Activated T-cell treated with anti-CD3 and anti-CD28 coated beads, Interleukin-2, amount 50 U/mL, for 4 hours (primary cell): Measurements from ENCODE around the gene FBN2. TPM values are rescaled to one million over a fixed set of nuclear protein-coding genes. Genes with fewer than 3 reads are reported as not detected.

Experiments used
- ATAC-seq, 2 donors: fragments of 200-7000 bp; cut with Tn5 transposase; one replicate each; pipeline ENCODE4 v1.10.0; 2021
- DNase-seq: peaks from one replicate; pipeline ENCODE4 v3.0.0-alpha.2; 2020
- H3K27me3 Mint-ChIP-seq: one replicate; pipeline ENCODE4 v1.8.0; 2021; ENCODE audit warnings: low read depth, mixed read lengths
- H3K36me3 Mint-ChIP-seq: one replicate; pipeline ENCODE4 v1.8.0; 2022; ENCODE audit warnings: mixed read lengths; ENCODE audit not compliant: insufficient read depth
- H3K4me1 Mint-ChIP-seq: one replicate; pipeline ENCODE4 v1.8.0; 2021; ENCODE audit warnings: low read depth, mixed read lengths
- H3K4me3 Mint-ChIP-seq: one replicate; pipeline ENCODE4 v1.8.0; 2021; ENCODE audit warnings: mild to moderate bottlenecking, moderate library complexity, mixed read lengths
- H3K9me3 Mint-ChIP-seq: one replicate; pipeline ENCODE4 v1.8.0; 2021; ENCODE audit warnings: mixed read lengths
- total RNA-seq, 3 donors: library from RNA; stranded (reverse); gene quantifications; one replicate each; pipeline ENCODE4 v1.2.1, GENCODE V29; 2021

The FBN2 gene
- total RNA-seq, 3 donors from 2014 or later = 0.15 to 0.26 (median 0.19) TPM

- no peaks in the 10 kb centered on the region for H3K4me1 Mint-ChIP-seq
- H3K4me3 Mint-ChIP-seq = no peak overlapping the region
- H3K27me3 Mint-ChIP-seq = no peaks in the 10 kb centered on the region
- ATAC-seq = no peak
- no peak for DNase-seq
- no peaks in the 10 kb centered on the region for H3K36me3 Mint-ChIP-seq
- no peaks in the 10 kb centered on the region for H3K9me3 Mint-ChIP-seq
Measured at GRCh38 chr5:128224336-128224735, 313.7 kb downstream of the FBN2 start.

- ATAC-seq (no peak), DNase-seq (no peak)
- Mint-ChIP-seq H3K9me3 (no peaks in the 10 kb centered on the region), H3K36me3 (no peaks in the 10 kb centered on the region), H3K27me3 (no peaks in the 10 kb centered on the region), H3K4me3 (no peak overlapping the region), H3K4me1 (no peaks in the 10 kb centered on the region)
Measured at GRCh38 chr5:128220841-128221240, 317.2 kb downstream of the FBN2 start.

- Mint-ChIP-seq H3K4me1 (no peaks in the 10 kb centered on the region), H3K36me3 (no peaks in the 10 kb centered on the region), H3K4me3 (no peak overlapping the region), H3K27me3 (no peaks in the 10 kb centered on the region), H3K9me3 (no peaks in the 10 kb centered on the region)
- DNase-seq = no peak
- ATAC-seq = no peak
Measured at GRCh38 chr5:128216860-128217531, 321.0 kb downstream of the FBN2 start.

GRCh38 chr5:128216285-128216684, 321.8 kb downstream of the FBN2 start:
- Mint-ChIP-seq H3K27me3 (no peaks in the 10 kb centered on the region), H3K9me3 (no peaks in the 10 kb centered on the region), H3K4me3 (no peak overlapping the region), H3K4me1 (no peaks in the 10 kb centered on the region), H3K36me3 (no peaks in the 10 kb centered on the region)
- DNase-seq (no peak), ATAC-seq (no peak)

- H3K4me1 Mint-ChIP-seq = no peaks in the 10 kb centered on the region
- DNase-seq (no peak), ATAC-seq (no peak)
- H3K27me3 Mint-ChIP-seq = peaks cover 4% of the 10 kb centered on the region
- no peaks in the 10 kb centered on the region for H3K36me3 Mint-ChIP-seq
- no peak overlapping the region for H3K4me3 Mint-ChIP-seq
- no peaks in the 10 kb centered on the region for H3K9me3 Mint-ChIP-seq
Measured at GRCh38 chr5:128213833-128214232, 324.2 kb downstream of the FBN2 start.

GRCh38 chr5:128213340-128213739, 324.7 kb downstream of the FBN2 start:
- H3K4me3 Mint-ChIP-seq = no peak overlapping the region
- no peaks in the 10 kb centered on the region for H3K36me3 Mint-ChIP-seq
- DNase-seq (no peak), ATAC-seq (peak in 1 of 2 donors; percentile 32)
- H3K4me1 Mint-ChIP-seq = no peaks in the 10 kb centered on the region
- peaks cover 5% of the 10 kb centered on the region for H3K27me3 Mint-ChIP-seq
- H3K9me3 Mint-ChIP-seq = no peaks in the 10 kb centered on the region

- DNase-seq (no peak), ATAC-seq (no peak)
- Mint-ChIP-seq H3K27me3 (peaks cover 5% of the 10 kb centered on the region), H3K4me1 (no peaks in the 10 kb centered on the region), H3K36me3 (no peaks in the 10 kb centered on the region), H3K4me3 (no peak overlapping the region), H3K9me3 (no peaks in the 10 kb centered on the region)
Measured at GRCh38 chr5:128212191-128212806, 325.7 kb downstream of the FBN2 start.

- Mint-ChIP-seq H3K36me3 (no peaks in the 10 kb centered on the region), H3K4me1 (no peaks in the 10 kb centered on the region), H3K9me3 (no peaks in the 10 kb centered on the region), H3K4me3 (no peak overlapping the region), H3K27me3 (peaks cover 13% of the 10 kb centered on the region)
- ATAC-seq (no peak), DNase-seq (no peak)
Measured at GRCh38 chr5:128208436-128208835, 329.6 kb downstream of the FBN2 start.
